Left lung (tissue), 14 donors: ENCODE results near the gene CDCA3. TPM values are rescaled to one million over a fixed set of nuclear protein-coding genes. Genes with fewer than 3 reads are reported as not detected.

Experiments used
- ATAC-seq: fragments of 200-7000 bp; cut with Tn5 transposase; one replicate; pipeline ENCODE4 v1.9.1; 2020; ENCODE audit warnings: moderate library complexity
- DNase-seq, 4 donors: peaks; one replicate each; pipeline ENCODE4 v3.0.0-alpha.2; 2013 to 2020
- H3K27ac ChIP-seq, 2 donors: fragments of 200-600 bp; sonication (generic) in 1 of 2; one replicate each; pipeline versions ENCODE4 v1.5.0 to v1.8.0; 2020 to 2021
- H3K27me3 ChIP-seq, 2 donors: fragments of 200-600 bp; sonication (generic) in 1 of 2; one replicate each; pipeline versions ENCODE4 v1.5.0 to v1.8.0; 2020 to 2021
- H3K36me3 ChIP-seq, 2 donors: fragments of 200-600 bp; sonication (generic) in 1 of 2; one replicate each; pipeline versions ENCODE4 v1.5.0 to v1.8.0; 2020 to 2021
- H3K4me1 ChIP-seq, 2 donors: fragments of 200-600 bp; one replicate each; pipeline ENCODE4 v1.8.0; 2021
- H3K4me3 ChIP-seq, 2 donors: fragments of 200-600 bp; sonication (generic) in 1 of 2; one replicate each; pipeline versions ENCODE4 v1.5.0 to v1.8.0; 2020 to 2021; ENCODE audit warnings: mild to moderate bottlenecking in 1 of 2
- H3K9me3 ChIP-seq, 2 donors: fragments of 200-600 bp; sonication (generic) in 1 of 2; one replicate each; pipeline versions ENCODE4 v1.5.0 to v1.8.0; 2020 to 2021
- CTCF ChIP-seq, 2 donors: fragments of 200-600 bp; sonication (generic) in 1 of 2; IDR thresholded peaks; one replicate each; pipeline versions ENCODE4 v1.5.0 to v1.8.0; 2021; ENCODE audit warnings: antibody characterized with exemption in 2 of 2
- intact Hi-C, 2 donors: fragments of 100-400 bp; cut with DNase I; formaldehyde crosslinking; loops; one replicate each; pipeline versions ENCODE4 v1.11.2 to v1.14.2; 2022
- long read RNA-seq, 12 donors: library from polyadenylated mRNA in 2 of 12; unstranded in 2 of 12; transcript quantifications; one replicate each; pipeline ENCODE4 v2.0.0 and lab custom pipeline, GENCODE V29; 2019 to 2026
- polyA plus RNA-seq, 6 donors: library from polyadenylated mRNA; unstranded; fragments of 120-200 nt; gene quantifications; one replicate each; pipeline ENCODE4 v1.2.1, GENCODE V29; 2013; ENCODE audit not compliant: insufficient read length in 6 of 6
- total RNA-seq, 2 donors: library from RNA; stranded (reverse); fragmentation: NEBNext Ultra II Directional; extraction: Animal tissue kit (Norgen Biotek cat#: 25700); gene quantifications; one replicate each; pipeline ENCODE4 v1.2.1, GENCODE V29; 2021
- donor health status: DM: no; HTN: yes; CAD: no.
- donor health status: DM: no; HTN: no; CAD: no.

CDCA3 gene
- 1 to 10 TPM; 2.0 to 7.7 TPM for total RNA-seq
- 10 to 100 TPM; 25.3 to 59.2 (median 33.3) TPM for polyA plus RNA-seq
- long read RNA-seq, donor 1, transcript CDCA3-207 (6 exons, 1,943 nt): major isoform, 12 of 19 reads
- long read RNA-seq, donor 1, partial matches to known transcripts: 0 of 19 reads
- long read RNA-seq, donor 1, other reads (novel, unspliced or antisense): 0 of 19 reads
- long read RNA-seq, donor 2, transcript CDCA3-204 (5 exons, 1,327 nt): minor isoform, 6 of 21 reads
- long read RNA-seq, donor 2, transcript CDCA3-207 (6 exons, 1,943 nt): major isoform, 13 of 21 reads
- long read RNA-seq, donor 2, partial matches to known transcripts: 0 of 21 reads
- long read RNA-seq, donor 2, other reads (novel, unspliced or antisense): 0 of 21 reads
- long read RNA-seq, donor 3, transcript CDCA3-207 (6 exons, 1,943 nt): major isoform, 13 of 15 reads
- long read RNA-seq, donor 3, partial matches to known transcripts: 0 of 15 reads
- long read RNA-seq, donor 3, other reads (novel, unspliced or antisense): 0 of 15 reads
- long read RNA-seq, donor 4, partial matches to known transcripts: 0 of 8 reads
- long read RNA-seq, donor 4, other reads (novel, unspliced or antisense): 4 of 8 reads
- long read RNA-seq, donor 5, transcript CDCA3-207 (6 exons, 1,943 nt): major isoform, 7 of 12 reads
- long read RNA-seq, donor 5, partial matches to known transcripts: 0 of 12 reads
- long read RNA-seq, donor 5, other reads (novel, unspliced or antisense): 0 of 12 reads
- long read RNA-seq, donor 6, transcript CDCA3-207 (6 exons, 1,943 nt): major isoform, 11 of 15 reads
- long read RNA-seq, donor 6, partial matches to known transcripts: 0 of 15 reads
- long read RNA-seq, donor 6, other reads (novel, unspliced or antisense): 0 of 15 reads
- long read RNA-seq, donor 7, partial matches to known transcripts: 0 of 5 reads
- long read RNA-seq, donor 7, other reads (novel, unspliced or antisense): 0 of 5 reads
- long read RNA-seq, donor 8, partial matches to known transcripts: 597 of 609 reads
- long read RNA-seq, donor 8, other reads (novel, unspliced or antisense): 8 of 609 reads
- long read RNA-seq, donor 9, partial matches to known transcripts: 17 of 17 reads
- long read RNA-seq, donor 9, other reads (novel, unspliced or antisense): 0 of 17 reads
- long read RNA-seq, donor 10, partial matches to known transcripts: 0 of 3 reads
- long read RNA-seq, donor 10, other reads (novel, unspliced or antisense): 0 of 3 reads
- long read RNA-seq, donor 11, partial matches to known transcripts: 513 of 875 reads
- long read RNA-seq, donor 11, other reads (novel, unspliced or antisense): 354 of 875 reads
- long read RNA-seq, donor 12, partial matches to known transcripts: 16 of 29 reads
- long read RNA-seq, donor 12, other reads (novel, unspliced or antisense): 8 of 29 reads

- peak; percentile 80 for ATAC-seq
- Histone ChIP-seq H3K9me3 (no peaks in the 10 kb centered on the region), H3K36me3 (peaks cover 0 to 18% of the 10 kb centered on the region in 2 donors), H3K4me3 (peak within 1 kb of the TSS; percentile 55 to 62), H3K4me1 (peaks cover 11 to 29% of the 10 kb centered on the region in 2 donors), H3K27ac (peak within 1 kb of the TSS; percentile 95 to 96), H3K27me3 (no peaks in the 10 kb centered on the region)
- DNase-seq: peak; percentile 86 to 98 (median 96)
- no peak for TF ChIP-seq CTCF (IDR thresholded peaks at IDR 0.05)
- intact Hi-C loops: no loop called here
Observed at GRCh38 chr12:6851153-6851920, at the start of gene CDCA3. CDCA3 (minus strand) TSS chr12:6851286; CDS start chr12:6850952, 334 bp downstream.

- no peak for TF ChIP-seq CTCF (IDR thresholded peaks at IDR 0.05)
Observed at GRCh38 chr12:6899837-6900519, 48.9 kb upstream of the CDCA3 start.

GRCh38 chr12:6899427-6899826 lies 48.3 kb upstream of the CDCA3 start:
- TF ChIP-seq CTCF (IDR thresholded peaks at IDR 0.05): no peak
- DNase-seq (no peak), ATAC-seq (no peak)
- intact Hi-C loops: no loop called here
- H3K36me3 ChIP-seq: no peaks in the 10 kb centered on the region
- H3K4me1 ChIP-seq: peaks cover 0 to 23% of the 10 kb centered on the region in 2 donors
- peak overlapping the region in 1 of 2 donors; percentile 50 for H3K27ac ChIP-seq
- H3K4me3 ChIP-seq: no peak overlapping the region
- no peaks in the 10 kb centered on the region for H3K9me3 ChIP-seq
- H3K27me3 ChIP-seq: no peaks in the 10 kb centered on the region

More at GRCh38 chr12:6899837-6900519, 48.9 kb upstream of the CDCA3 start:
- no peaks in the 10 kb centered on the region for H3K36me3 ChIP-seq
- intact Hi-C loops: no loop called here
- peak in 2 of 4 donors; percentile 72 to 81 for DNase-seq
- H3K4me3 ChIP-seq: no peak overlapping the region
- ATAC-seq: peak; percentile 57
- peak overlapping the region in 1 of 2 donors; percentile 50 for H3K27ac ChIP-seq
- no peaks in the 10 kb centered on the region for H3K9me3 ChIP-seq
- no peaks in the 10 kb centered on the region for H3K27me3 ChIP-seq
- H3K4me1 ChIP-seq: peaks cover under 1 to 23% of the 10 kb centered on the region in 2 donors

- intact Hi-C loops: no loop called here
- Histone ChIP-seq H3K9me3 (no peaks in the 10 kb centered on the region), H3K27ac (no peak overlapping the region), H3K4me3 (no peak overlapping the region), H3K36me3 (no peaks in the 10 kb centered on the region), H3K27me3 (no peaks in the 10 kb centered on the region), H3K4me1 (peaks cover 0 to 20% of the 10 kb centered on the region in 2 donors)
- DNase-seq (no peak), ATAC-seq (no peak)
- no peak for TF ChIP-seq CTCF (IDR thresholded peaks at IDR 0.05)
Observed at GRCh38 chr12:6896846-6897435, 45.9 kb upstream of the CDCA3 start.
